Endodermal cell (in vitro differentiated cells): ENCODE measurements around the gene NPAS1. TPM values are rescaled to one million over a fixed set of nuclear protein-coding genes. Genes with fewer than 3 reads are reported as not detected.
A peak's percentile ranks its signal among the peaks of the same experiment; 100 is the strongest.

Experiments
- DNase-seq: peaks from one replicate; pipeline ENCODE4 v3.0.0-alpha.2; 2017
- H3K27ac ChIP-seq: 2 replicates; pipeline ENCODE4 v1.5.1; 2013; ENCODE audit warnings: mild to moderate bottlenecking, low read depth, low read length, moderate library complexity
- H3K27me3 ChIP-seq: 2 replicates; pipeline ENCODE4 v1.6.1; 2013; ENCODE audit warnings: mild to moderate bottlenecking, low read length, moderate library complexity; ENCODE audit not compliant: insufficient read depth, control insufficient read depth, poor library complexity, severe bottlenecking
- H3K36me3 ChIP-seq: 2 replicates; pipeline ENCODE4 v1.7.0; 2013; ENCODE audit warnings: mild to moderate bottlenecking, low read length, moderate library complexity; ENCODE audit not compliant: control insufficient read depth, insufficient read depth
- H3K4me1 ChIP-seq: one replicate; pipeline ENCODE4 v1.7.0; 2013; ENCODE audit warnings: low read length; ENCODE audit not compliant: control insufficient read depth, insufficient read depth
- H3K4me3 ChIP-seq: 2 replicates; pipeline ENCODE4 v1.5.1; 2013; ENCODE audit warnings: mild to moderate bottlenecking, low read length, moderate library complexity
- H3K9ac ChIP-seq: 2 replicates; pipeline ENCODE4 v1.6.1; 2013; ENCODE audit warnings: mild to moderate bottlenecking, low read length, moderate library complexity; ENCODE audit not compliant: poor library complexity, severe bottlenecking; ENCODE audit errors: extremely low read depth
- H3K9me3 ChIP-seq: 2 replicates; pipeline ENCODE4 v1.6.1; 2013; ENCODE audit warnings: mild to moderate bottlenecking, low read length, moderate library complexity; ENCODE audit not compliant: control insufficient read depth
- H3K27ac Mint-ChIP-seq: 2 replicates; pipeline ENCODE4 v1.8.0; 2020; ENCODE audit warnings: mixed read lengths
- H3K27me3 Mint-ChIP-seq: 2 replicates; pipeline ENCODE4 v1.8.0; 2021; ENCODE audit warnings: mild to moderate bottlenecking, mixed read lengths; ENCODE audit not compliant: insufficient read depth
- H3K36me3 Mint-ChIP-seq: 2 replicates; pipeline ENCODE4 v1.8.0; 2020; ENCODE audit warnings: low read depth, mixed read lengths
- H3K4me1 Mint-ChIP-seq: 2 replicates; pipeline ENCODE4 v1.8.0; 2020; ENCODE audit warnings: mixed read lengths
- H3K4me3 Mint-ChIP-seq: 2 replicates; pipeline ENCODE4 v1.8.0; 2020; ENCODE audit warnings: mild to moderate bottlenecking, moderate library complexity, mixed read lengths
- H3K9me3 Mint-ChIP-seq: 2 replicates; pipeline ENCODE4 v1.8.0; 2020; ENCODE audit warnings: mild to moderate bottlenecking, mixed read lengths
- CTCF ChIP-seq: fragments of 200-600 bp; sonication (generic); conservative IDR thresholded peaks from 2 replicates; pipeline ENCODE4 v1.5.0; 2021; ENCODE audit warnings: antibody characterized with exemption, mild to moderate bottlenecking
- WGBS, 2 experiments: methylation state at CpG; one replicate each; pipeline versions ENCODE4 v1.1.5 to v1.1.7; 2013; ENCODE audit warnings: missing lambda C conversion rate in 2 of 2, mixed read lengths in 1 of 2; ENCODE audit not compliant: insufficient coverage in 1 of 2, insufficient read length in 1 of 2; 5-methylcytosine and 5-hydroxymethylcytosine counted together
- total RNA-seq, 2 donors: library from RNA; stranded (reverse); fragmentation: NEBNext Ultra II Directional in 1 of 2; extraction: Animal tissue kit (Norgen Biotek cat#: 25700) in 1 of 2; gene quantifications; 2 replicates in 1 of 2; 3 replicates in 1 of 2; pipeline ENCODE4 v1.2.1, GENCODE V29; 2021

Gene NPAS1
- total RNA-seq, 2 donors from 2014 or later = 6.9 to 8.7 TPM

- Histone ChIP-seq H3K4me1 (no peaks in the 10 kb centered on the region), H3K9me3 (no peaks in the 10 kb centered on the region), H3K27ac (no peak overlapping the region), H3K27me3 (peaks cover 15% of the 10 kb centered on the region), H3K4me3 (peak overlapping the region; percentile 82), H3K36me3 (no peaks in the 10 kb centered on the region), H3K9ac (peak overlapping the region; percentile 43)
- peak overlapping the region; percentile 93 for H3K27ac Mint-ChIP-seq
- H3K27me3 Mint-ChIP-seq = peaks cover 15% of the 10 kb centered on the region
- peaks cover 9% of the 10 kb centered on the region for H3K4me1 Mint-ChIP-seq
- no peaks in the 10 kb centered on the region for H3K36me3 Mint-ChIP-seq
- WGBS, 2 experiments = 14 to 26% methylated on average over 17 to 29 of the region's 35 CpGs
- peak; percentile 95 for TF ChIP-seq CTCF
- peak overlapping the region; percentile 57 for H3K4me3 Mint-ChIP-seq
- no peaks in the 10 kb centered on the region for H3K9me3 Mint-ChIP-seq
- DNase-seq = peak; percentile 98
These were observed 15.8 kb downstream of the NPAS1 start for GRCh38 chr19:47035127-47036096.

- Histone ChIP-seq H3K36me3 (no peaks in the 10 kb centered on the region), H3K4me3 (peak overlapping the region; percentile 82), H3K27me3 (peaks cover 7% of the 10 kb centered on the region), H3K9me3 (no peaks in the 10 kb centered on the region), H3K4me1 (no peaks in the 10 kb centered on the region), H3K27ac (no peak overlapping the region), H3K9ac (no peak overlapping the region)
- H3K9me3 Mint-ChIP-seq = no peaks in the 10 kb centered on the region
- peak overlapping the region; percentile 93 for H3K27ac Mint-ChIP-seq
- H3K27me3 Mint-ChIP-seq = peaks cover 10% of the 10 kb centered on the region
- peaks cover under 1% of the 10 kb centered on the region for H3K36me3 Mint-ChIP-seq
- H3K4me3 Mint-ChIP-seq = peak overlapping the region; percentile 57
- 31 to 53% methylated on average over 10 to 26 of the region's 26 CpGs for WGBS, 2 experiments
- peak; percentile 22 for TF ChIP-seq CTCF
- H3K4me1 Mint-ChIP-seq = peaks cover 9% of the 10 kb centered on the region
- DNase-seq = no peak
These were observed 16.5 kb downstream of the NPAS1 start for GRCh38 chr19:47036097-47036651.

GRCh38 chr19:47037766-47038165, 18.1 kb downstream of the NPAS1 start:
- H3K27me3 ChIP-seq = no peaks in the 10 kb centered on the region
- H3K27me3 Mint-ChIP-seq = no peaks in the 10 kb centered on the region
- no peak overlapping the region for H3K4me3 Mint-ChIP-seq

More at GRCh38 chr19:47037766-47038165, 18.1 kb downstream of the NPAS1 start:
- H3K27ac ChIP-seq = no peak overlapping the region
- H3K27ac Mint-ChIP-seq = no peak overlapping the region
- no peak for TF ChIP-seq CTCF
- no peak overlapping the region for H3K9ac ChIP-seq
- no peaks in the 10 kb centered on the region for H3K4me1 ChIP-seq
- H3K4me3 ChIP-seq = no peak overlapping the region
- no peak for DNase-seq
- no peaks in the 10 kb centered on the region for H3K9me3 ChIP-seq
- WGBS, 2 experiments = 92 to 100% methylated on average over 1 of the region's 1 CpG
- H3K36me3 ChIP-seq = no peaks in the 10 kb centered on the region
- H3K9me3 Mint-ChIP-seq = no peaks in the 10 kb centered on the region
- H3K4me1 Mint-ChIP-seq = peaks cover 9% of the 10 kb centered on the region
- peaks cover 3% of the 10 kb centered on the region for H3K36me3 Mint-ChIP-seq
